Dedifferentiated amniotic fluid mesenchymal stem cell (primary cell): Measurements from ENCODE around the gene RNPS1.
"Not testable (repeated sequence)": the region's sequence is repeated elsewhere in the genome, so short reads cannot be mapped to it uniquely, and the experiment has no call there.

ENCODE experiments used
- DNase-seq: peaks from one replicate; pipeline ENCODE4 v3.0.0-alpha.2; 2016; ENCODE audit errors: extremely low spot score

The RNPS1 gene

DNA sequence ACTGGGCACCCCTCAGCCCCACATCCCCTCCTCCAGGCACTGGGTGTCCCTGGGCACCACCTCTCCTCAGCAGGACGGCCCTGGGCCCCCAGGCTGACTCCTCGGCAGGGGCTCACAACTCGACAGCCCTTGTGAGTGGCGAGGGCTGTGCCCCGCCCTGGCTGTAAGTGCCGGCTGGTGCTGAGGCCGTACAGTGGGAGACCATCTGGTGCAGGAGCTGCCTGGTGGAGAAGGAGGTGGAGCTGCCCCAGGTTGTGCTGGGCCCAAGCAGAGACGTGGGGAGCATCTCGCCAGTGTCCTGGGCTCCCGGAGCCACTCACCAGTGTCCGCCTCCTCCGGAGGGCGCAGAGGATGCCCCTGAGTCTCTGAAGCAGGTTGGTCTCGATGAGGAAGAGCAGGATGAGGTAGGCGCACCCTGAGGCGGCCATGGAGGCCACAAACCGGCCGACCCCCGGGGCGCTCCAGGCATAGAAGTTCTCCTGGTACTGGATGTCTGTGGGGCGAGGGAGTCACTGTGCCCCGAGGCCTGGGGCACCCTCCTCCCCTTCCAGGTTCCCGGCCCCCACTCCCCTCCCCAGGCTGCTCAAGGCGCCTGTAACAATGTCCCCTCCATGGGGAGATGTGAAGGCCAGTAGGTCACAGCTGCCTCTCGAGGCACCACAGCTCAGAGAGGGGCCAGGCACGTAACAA lies 15.1 kb upstream of the RNPS1 start:
- DNase-seq: no peak

DNA sequence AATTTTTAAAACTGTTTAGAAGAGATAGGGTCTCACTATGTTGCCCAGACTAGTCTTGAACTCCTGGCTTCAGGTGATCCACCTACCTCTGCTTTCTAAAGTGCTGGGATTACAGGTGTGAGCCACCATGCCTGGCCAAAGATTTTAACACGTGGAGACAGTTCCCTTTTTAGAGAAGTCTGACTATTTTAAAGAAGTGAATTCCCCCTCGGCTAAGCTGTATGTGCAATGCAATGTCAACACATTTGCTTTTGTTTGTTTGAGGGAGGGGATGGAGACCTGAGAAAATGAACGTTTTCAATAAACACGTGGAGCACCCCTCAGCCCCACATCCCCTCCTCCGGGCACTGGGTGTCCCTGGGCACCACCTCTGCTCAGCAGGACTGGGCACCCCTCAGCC lies 14.3 kb upstream of the RNPS1 start:
- no peak for DNase-seq

DNA sequence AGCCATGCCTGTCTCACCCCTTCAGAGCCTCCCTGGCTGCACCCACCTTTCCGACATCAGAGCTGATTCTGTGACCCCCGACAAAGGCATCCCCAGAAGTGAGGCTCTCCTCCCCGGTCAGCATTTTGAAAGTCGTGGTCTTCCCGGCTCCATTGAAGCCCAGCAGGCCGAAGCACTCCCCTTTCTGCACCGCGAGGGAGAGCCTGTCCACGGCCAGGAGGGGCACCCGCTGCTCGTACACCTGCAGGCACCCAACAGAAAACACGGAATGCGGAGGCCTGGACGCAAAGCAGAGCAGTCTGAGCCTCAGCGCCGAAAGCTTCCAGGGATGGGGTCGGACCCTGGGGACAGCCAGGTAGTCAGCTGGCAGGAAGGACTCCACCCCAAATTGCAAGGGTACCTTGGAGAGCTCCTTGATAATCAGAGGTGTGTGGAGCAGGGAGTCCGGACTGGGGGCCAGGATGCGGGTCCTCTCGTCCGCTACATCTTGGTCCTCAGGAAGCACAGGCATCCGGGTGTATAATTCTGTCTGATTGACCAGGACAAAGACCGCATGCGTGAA lies 13.1 kb upstream of the RNPS1 start:
- DNase-seq: no peak

DNA sequence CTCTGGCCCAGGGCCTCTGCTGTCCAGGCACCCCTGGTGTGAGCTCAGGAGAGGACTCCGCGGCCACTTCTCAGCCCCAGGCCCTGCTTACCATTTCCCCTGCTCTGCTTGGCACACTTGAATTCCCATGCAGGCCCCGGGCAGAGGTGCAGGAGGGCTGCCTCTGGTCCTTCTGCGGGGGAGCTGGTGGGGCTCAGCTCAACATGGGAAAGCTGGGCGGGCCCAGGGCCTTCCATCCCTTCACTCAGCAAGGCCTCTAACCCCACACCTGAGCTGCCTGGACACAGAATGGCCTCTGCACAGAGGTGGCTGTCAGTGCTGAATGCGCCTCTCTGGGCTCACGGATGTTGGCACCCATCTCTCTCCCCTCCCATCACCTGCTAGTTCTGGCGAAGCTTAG lies 12.5 kb upstream of the RNPS1 start:
- no peak for DNase-seq

DNA sequence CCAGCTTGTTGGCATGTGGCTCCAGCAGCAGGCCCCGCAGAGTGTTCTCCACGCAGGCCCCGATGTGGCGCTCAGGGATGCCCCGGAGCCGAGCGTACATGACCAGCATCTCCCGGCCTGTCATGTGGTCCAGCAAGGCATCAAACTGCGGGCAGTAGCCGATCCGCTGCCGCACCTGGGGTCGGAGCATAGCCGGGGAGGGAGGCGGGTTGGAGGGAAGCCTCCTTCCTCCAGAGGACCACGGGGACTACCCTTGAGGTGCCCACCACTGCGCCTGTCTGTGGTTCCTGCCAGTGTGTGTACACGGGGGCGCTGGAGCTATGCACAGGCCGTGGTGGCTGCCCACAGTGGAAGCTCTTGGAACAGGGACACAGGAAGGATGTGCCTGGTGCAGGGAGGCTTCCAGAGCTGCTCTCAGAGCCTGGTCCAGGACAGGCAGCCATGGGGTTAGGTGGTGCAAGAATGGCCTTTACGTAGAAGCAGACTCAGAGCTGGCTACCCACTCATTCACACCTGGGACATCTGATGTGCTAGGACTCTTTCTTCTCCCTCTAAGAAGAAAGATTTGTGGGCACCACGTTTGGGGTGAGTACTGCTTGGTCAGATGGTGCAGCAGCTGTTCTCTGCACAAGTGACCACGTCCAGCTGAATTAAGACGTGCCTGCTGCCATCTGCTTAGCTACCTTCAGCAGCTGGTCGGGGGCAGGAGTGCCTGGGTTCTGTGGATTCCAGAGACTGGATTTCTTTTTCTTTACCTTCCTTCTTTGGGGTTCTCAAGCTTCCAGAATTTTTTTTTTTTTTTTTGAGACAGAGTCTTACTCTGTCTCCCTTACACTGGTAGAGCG lies 11.3 kb upstream of the RNPS1 start:
- no peak for DNase-seq

DNA sequence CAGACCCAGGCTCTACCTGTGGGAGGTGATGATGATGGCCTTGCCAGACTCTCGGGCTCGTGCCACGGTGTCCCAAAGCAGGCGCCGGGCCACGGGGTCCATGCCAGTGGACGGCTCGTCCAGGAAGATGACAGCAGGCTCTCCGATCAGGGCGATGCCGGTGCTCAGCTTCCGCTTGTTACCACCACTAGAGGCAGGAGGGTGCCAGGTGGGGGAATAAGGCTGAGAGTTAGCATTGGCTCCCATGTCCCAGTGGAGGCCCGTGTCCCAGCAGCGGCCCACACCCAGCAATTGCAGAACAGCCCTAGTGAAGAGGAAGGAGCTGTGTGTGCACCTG lies 10.3 kb upstream of the RNPS1 start:
- DNase-seq: no peak

DNA sequence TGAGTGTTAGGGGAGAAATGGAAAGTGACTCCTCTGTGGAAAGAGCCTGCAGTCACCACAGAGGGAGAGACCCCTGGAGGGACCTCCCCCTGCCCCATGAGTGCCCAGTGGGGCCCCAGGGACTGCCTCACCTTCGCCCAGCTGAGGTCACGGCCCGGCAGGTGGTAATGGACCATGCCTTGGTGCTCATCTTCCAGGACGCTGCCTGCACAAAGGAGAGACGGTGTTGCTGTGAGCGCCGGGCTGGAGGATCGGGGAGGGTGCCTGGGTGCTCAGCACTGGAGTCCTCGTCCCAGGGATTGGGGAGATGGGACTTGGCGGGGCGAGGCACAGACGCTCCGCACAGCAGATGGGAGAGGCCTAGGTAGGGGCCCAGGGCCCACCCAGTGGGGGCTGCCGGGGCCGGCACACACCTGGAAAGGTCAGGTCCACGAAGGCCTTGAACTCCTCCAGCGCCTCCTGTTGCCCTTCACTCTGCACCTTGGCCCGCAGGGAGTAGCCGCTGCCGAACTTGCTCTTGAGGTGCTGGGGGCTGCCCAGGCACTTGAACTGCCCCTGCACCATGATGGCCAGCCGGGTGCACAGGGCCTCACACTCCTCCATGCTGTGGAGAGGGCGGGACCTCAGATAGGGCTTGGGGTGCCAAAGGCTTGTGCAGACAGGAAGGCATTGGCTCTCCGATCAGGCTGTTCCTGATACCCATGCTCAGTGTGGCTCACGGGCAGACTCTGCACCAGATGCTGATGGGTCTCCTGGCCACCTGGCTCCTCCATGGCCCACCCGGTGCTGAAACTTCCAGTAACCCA lies 9.7 kb upstream of the RNPS1 start:
- DNase-seq: no peak

DNA sequence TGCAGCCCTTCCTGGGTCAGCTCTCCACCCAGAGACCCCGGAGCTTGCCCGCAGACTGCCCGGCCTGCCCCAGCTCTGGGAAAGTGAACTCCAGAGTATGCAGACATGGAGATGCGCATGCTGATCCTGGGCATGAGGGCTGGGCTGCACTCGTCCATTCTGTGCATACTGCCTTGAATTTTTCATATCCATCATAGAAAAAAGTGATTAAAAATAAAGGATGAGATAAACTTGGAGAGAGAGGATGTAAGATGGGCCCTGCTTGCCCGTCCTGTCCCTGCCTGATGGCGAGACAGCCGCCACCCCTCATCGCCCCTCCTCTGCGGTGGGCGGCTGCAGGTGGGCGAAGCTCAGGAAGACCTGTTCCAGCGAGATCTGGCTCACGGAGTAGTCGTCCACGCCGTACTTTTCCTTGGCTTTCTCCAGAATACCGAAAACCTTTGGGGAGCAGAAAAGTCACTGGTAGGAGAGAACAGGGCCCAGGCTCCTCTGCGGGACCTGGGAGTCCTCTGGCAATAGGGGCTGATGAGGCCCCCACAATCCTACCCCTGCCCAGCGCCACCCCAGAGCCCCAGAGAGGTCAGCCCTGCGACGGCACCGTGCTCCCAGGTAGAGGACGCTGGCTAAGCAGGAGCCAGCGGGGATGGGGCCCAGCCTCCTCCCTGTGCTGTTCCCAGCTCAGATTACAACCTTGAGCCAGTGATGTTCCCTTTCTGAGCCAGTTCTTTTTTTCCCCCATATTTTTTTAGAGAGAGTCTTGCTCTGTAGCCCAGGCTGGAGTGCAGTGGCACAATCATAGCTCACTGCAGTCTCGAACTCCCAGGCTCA lies 8.7 kb upstream of the RNPS1 start:
- no peak for DNase-seq

DNA sequence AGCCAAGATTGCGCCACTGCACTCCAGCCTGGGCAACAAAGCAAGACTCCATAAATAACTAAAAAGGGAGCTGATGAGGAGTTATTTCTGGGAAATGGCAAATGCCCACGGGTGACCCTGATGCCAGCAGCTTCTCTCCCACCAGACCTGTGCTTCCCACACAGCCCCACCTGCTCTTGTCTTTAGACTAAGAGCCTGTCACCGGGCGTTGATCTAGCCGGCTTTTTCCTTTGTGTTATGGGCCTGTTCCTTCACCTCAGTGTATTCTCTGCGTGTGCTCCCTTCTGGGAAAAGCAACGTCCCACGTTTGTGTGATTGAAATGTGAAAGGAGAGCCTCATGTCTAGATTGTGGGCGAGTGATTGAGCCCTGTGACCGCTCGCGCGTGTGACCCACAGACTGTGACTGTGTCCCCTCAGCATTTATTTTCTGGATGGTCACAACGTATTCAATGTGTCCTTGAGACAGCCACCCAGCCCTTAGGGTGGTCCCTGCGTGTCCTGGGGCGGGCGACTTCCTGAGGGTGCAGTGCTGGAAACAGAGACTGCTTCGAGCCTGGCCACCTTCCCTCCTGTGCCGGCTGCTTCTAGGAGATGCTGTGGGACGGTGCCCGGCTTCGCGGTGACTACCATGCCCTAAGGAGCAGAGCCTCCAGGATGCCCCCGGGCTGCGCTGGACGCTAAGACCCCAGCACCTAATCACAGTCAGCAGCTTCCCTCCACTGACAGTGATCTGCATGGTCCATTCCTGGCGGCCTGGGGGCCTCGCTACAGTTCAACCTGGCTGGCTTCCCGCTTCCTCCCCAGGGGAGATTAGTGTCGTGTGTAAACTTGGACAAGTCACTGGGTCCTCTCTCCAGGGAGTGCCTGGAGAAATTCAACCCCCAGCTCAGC lies 7.8 kb upstream of the RNPS1 start:
- no peak for DNase-seq

DNA sequence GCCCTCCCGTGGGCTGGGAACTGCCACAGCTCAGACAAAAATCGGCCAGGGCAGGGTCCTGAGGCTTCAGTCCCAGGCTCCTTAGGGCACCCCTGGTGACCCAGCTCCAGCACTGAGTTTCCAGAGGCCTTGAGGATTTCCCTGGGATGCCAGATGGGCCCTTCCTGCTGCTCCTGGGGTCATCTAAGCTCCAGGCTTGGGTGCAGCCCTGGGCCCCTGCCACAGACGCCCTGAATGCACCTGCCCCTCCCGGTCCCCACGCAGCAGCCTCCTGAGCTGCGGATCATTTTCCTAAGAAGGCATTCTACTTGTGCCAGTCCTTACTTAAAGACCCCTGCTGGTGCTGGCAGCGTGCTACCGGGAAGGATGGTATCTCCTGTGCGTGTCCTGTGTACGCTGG lies 6.0 kb upstream of the RNPS1 start:
- no peak for DNase-seq

DNA sequence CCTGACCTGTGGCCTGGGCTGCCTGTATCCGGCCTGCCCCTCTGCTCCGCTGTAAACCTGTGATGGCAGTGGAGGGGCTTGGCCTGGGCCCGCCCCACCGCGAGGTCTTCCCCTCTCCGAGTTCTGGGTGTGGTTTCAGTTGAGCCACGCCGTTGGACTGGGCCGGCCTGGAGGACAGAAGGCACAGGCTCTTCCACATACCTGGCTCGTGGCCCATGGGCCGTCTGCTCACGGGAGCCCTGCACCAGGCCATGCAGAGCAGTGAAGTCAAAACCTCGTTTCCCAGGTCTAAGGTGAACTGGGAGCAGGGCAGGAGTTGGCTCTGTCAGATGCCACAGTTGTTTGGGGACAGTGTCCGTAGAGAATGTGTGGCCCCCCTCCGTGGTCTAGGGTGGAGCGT lies 5.6 kb upstream of the RNPS1 start:
- no peak for DNase-seq

DNA sequence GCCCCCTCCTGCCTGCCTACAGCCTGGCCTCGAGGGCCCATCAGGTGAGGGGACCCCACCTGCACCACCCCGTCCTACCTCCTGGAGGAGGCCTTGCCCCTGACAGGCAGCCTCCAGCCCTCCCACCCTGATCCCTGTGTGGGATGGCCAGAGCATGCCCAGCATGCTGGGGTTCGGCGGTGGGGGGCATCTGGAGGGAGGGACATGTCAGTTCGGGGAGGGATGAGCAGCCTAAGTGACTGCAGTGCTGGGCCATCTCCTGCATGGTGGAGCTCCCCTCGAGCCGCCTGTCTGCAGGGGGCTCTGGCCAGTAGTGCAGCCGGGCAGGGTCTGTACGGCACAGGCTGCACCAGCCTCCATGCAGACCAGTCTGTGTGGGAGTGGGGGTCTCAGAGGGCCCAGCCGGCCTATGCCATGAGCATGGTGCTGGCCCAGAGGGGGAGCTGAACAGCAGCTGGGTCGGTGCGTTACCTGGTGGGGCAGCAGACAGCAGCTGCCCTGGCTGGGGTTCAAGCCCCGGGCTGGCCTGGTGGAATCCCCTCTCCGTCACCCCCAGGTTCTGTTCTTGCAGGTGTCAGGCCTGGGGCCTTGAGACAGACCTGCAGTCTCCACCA lies 4.0 kb upstream of the RNPS1 start:
- DNase-seq: no peak

DNA sequence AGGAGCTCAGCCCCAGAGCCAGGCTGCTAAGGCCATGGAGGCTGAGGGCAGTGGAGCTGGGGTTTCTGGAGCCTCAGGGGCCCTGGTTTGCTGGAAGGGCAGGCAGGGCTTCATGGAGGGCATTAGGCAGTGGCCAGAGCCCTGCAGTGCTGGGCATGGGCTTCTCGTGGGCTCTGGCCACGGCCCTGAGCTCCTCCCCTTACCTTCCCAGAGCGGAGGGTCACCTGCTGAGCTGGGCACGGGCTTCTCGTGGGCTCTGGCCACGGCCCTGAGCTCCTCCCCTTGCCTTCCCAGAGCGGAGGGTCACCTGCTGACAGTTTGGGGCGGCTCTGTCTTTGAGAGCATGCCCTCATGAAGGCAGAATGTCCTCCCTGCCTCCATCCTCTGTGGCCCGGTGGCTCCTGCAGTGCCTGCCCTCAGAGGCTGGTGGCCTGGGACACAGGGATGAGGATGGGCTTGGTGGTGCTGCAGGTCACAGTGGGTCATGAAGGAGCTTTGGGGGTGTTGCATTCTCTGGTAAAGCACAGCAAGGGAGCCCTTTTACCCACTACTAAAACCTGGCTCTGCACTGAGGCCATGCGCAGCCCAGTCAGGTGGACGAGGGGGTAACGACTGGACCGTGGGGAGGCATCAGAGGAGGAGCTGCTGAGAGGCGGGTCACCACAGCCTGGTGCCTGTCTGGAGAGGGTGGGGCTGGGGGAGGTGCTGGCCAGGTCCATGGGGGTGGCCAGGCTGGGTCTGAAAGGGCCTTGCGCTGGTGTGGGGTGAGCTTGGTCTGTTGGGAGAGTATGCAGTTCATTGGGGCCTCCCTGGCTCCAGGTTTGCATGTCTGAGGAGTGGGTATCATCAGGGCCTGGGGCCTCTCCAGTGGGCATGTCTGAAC lies 2.9 kb upstream of the RNPS1 start:
- no peak for DNase-seq

DNA sequence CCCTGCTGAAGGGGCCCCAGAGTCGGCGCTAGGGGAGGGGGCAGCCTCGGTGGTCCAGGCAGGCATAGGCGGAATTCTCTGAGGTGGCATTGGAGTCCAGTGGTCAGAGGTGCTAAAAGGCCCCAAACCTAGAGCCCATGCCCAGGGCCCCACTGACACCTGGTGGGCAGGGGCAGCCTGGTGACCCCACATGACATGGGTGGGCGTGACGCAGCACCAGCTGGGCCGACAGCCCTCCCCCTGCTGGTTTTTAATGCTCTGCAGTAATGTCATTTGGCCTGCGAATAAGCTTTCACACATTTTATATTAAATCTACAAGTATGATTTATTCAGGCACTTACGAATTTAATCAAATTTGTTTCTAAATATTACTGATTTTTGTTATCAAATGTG lies 2.1 kb upstream of the RNPS1 start:
- DNase-seq: no peak

DNA sequence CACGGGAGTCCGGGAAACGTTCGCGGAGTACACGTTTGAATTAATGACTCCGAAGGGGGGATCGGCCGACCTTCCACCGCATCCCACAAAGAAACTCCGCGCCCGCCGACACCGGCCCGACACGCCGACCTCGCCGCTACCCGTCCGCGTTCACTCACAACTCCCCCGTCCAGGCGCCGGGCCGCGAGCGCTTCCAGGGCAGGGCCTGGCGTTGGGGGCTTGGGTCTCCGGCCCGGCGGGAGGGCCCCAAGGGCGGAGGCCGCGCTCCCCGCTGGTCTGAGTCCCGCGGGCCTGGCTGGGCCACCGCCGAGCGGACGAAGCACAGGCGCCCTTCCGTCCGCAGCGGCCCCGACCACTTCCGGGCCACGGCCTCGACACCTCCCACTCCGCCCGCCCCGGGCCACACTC lies 417 bp downstream of the RNPS1 start:
- DNase-seq: not testable (repeated sequence)

DNA sequence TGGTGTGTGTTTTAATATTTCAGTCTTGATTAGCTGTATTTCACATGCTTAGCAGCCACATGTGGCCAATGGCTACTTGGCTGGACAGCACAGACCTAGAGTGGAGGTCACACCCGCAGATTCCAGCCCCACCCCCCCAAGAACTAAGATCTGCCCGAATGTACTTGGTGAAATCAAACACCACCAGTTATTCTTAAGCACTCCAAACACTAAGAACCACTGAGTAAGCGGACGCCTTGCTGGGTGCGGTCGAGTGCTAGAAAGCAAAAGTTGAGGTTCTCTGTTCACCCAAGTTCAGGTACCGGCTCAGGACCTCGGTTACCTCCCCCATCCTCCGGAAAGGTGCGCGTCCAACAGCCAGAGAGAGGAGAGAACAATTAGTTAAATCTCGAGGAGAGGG lies 1.0 kb downstream of the RNPS1 start:
- DNase-seq: peak; percentile 29

DNA sequence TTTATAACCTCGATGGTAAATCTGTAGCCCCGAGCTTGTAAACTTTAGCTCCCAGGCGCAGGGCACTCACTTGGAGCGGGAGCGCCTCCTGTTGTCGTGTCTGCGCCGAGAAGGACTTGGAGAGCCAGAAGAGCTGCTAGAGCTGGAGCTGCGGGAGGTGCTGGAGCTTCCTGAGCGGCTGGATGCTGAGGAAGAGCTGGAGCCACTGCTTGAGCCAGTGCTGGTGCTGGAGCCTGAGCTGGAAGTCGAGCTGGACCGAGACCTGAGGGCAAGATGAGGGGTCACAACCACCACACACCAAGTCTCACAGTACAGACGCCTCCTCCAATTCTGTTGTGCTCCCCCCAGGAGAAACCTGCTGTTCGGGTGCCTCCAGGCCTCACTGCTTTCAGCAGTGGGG lies 4.9 kb downstream of the RNPS1 start:
- DNase-seq: not testable (repeated sequence)

DNA sequence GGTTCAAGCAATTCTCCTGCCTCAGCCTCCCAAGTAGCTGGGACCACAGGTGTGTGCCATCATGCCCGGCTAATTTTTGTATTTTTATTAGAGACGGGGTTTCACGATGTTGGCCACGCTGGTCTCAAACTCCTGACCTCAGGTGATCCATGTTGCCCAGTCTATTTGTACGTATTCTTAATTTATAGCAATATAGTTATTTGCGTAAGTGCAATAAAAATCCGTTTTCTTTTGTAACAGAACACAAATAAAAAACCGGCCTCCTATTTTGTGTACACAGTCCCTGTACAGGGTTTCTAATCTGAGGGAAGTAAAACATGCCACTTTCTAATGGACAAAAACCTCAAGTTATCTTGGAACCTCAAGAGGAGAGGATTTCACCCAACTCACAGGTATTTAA lies 7.7 kb downstream of the RNPS1 start:
- no peak for DNase-seq

DNA sequence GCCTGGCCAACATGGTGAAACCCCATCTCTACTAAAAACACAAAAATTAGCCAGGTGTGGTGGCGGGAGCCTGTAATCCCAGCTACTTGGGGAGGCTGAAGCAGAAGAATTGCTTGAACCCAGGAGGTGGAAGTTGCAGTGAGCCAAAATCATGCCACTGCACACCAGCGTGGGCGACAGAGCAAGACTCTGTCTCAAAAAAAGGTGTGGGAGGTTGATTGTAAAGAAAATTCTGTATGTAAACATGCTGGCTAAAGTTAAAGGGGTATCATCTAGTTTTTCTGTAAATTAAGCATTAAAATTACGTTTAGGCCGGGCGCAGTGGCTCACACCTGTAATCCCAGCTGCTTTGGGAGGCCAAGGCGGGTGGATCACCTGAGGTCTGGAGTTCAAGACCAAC lies 9.4 kb downstream of the RNPS1 start:
- not testable (repeated sequence) for DNase-seq
